NCI-H345 (cell line): ENCODE results near the gene C9orf78.

Experiments
- DNase-seq: peaks from one replicate; lab custom pipeline; 2025; lab: John Stamatoyannopoulos, UW

The C9orf78 gene

GRCh38 chr9:129839324-129840023 lies 4.4 kb upstream of the C9orf78 start:
- DNase-seq, result no peak

DNA sequence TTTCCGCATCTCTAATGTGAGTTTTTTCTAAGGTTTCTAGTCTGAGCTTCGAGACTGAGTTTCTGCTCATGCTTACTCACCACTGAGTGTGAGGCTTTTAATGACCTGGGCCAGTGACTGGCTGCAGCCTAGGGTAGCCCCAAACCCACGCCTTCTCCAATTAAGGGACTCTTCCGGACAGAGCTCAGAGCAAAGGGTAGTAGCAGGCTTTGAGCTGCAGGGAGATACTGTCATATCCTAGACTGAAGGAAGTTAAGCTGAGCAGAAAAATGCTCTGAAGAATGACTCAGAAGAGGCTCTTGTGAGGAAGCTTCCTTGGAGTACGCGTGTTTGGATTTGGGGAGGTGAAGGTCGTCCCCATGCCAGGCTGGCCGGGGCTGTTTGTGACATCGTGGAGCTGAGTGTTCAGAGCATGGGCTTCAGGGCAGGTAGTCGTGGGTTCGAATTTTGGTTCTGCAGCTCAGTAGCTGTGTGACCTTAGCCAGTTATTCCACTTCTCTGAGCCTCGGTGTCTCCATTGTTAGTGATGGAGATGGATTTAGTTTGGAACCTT lies 3.7 kb upstream of the C9orf78 start:
- no peak for DNase-seq

- DNase-seq, result no peak
Observed at GRCh38 chr9:129836311-129837007, 1.4 kb upstream of the C9orf78 start.

DNA sequence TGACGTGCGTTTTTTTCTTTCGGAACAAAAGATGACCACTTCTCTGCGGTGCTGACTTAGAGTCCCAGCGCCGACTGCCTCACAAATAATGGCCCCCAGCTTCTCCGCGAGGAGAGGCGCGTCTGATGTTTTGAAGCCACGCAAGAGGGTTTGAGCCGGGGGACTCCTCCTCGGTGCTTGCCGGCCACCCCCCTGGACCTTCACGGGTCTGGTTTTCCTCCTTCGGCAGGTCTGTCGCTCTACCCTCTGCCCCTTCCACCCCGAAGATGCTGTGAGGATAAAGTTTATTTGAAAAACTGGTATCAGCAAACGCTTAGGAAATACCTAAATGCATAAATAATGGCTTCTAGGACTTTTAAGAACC lies 767 bp upstream of the C9orf78 start:
- no peak for DNase-seq

- DNase-seq, result no peak
Observed at GRCh38 chr9:129834489-129835127, 467 bp downstream of the C9orf78 start.

DNA sequence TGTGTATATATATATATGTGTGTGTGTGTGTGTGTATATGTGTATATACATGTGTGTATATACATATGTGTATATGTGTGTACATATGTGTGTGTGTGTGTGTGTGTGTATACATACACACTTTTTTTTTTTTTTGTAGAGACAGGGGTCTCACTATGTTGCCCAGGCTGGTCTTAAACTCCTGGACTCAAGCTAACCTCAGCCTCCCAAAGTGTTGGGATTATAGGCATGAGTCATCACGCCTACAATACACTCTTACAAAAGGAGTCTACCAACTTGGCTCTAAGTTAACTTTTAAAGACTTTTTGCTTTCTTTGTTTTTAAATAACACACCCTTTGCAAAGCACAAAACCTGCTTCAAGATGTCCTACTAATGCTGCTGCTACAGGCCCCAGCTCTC lies 2.1 kb downstream of the C9orf78 start:
- DNase-seq, result no peak

DNA sequence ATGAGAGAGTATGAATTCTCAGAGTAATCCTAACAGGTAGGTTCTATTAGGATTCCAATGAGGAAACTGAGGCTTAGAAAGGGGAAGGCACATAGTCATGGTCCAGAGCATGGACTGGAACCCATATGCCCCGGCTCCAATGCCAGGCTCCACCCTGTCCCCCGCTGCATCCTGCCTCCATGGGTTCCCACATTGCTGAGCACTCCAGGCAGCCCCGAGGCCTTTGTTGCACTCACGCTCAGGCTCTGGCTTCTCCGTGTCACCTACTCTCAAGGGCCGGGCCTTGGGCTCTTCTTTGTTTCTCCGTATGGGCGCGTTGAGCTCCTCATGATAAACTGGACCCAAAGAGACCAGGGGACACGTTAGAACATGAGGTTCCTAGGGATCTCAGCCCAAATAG lies 6.1 kb downstream of the C9orf78 start:
- DNase-seq, result no peak

DNA sequence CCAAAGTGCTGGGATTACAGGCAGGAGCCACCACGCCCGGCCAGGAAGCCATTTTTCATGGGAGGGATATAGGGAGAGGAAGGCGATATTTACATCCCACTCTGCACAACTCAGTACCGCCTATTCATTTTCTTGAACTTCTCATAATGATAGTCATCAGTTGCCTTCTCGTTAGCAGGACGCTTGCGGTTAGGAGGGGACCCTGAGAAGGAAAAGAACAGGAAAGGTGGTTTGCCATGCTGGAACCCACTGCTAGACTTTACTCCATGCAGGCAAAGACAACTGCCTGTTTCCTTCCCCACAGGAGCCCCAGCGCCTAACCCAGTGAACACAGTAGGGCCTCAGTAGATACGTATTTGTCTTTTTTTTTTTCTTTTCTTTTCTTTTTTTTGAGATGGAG lies 7.0 kb downstream of the C9orf78 start:
- DNase-seq, result no peak

GRCh38 chr9:129826759-129827158 lies 8.3 kb downstream of the C9orf78 start:
- DNase-seq, result no peak

GRCh38 chr9:129826344-129826743 lies 8.7 kb downstream of the C9orf78 start:
- DNase-seq, result no peak

DNA sequence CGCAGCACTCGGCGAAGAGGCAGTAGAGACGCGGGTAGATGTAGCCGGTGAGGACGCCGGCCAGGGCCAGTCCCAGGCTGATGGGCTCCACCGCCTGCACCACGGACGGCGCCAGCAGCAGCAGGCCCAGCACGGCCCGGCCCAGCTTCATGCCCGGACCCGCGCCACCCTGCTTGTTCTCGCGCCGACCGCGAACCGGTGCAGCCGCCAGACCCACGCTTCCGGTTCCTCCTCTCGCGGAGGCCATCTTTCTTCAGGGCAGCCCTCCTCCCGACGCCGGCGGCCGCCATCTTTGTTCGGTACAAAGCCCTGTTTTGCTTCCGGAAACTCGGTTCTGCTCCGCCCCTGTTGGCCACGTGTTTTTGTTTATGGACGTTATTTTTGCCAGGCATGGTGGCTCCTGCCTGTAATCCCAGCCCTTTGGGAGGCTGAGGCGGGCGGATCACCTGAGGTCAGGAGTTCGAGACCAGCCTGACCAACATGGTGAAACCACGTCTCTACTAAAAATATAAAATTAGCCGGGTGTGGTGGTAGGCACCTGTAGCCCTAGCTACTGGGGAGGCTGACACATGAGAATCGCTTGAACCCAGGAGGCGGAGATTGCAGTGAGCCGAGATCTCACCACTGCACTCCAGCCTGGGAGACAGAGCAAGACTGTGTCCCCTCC lies 11.0 kb downstream of the C9orf78 start, which contains the start of gene TOR1A:
TOR1A (minus strand) TSS at position 202 of the 667 bp plus-strand sequence; CDS start at position 151, 51 bp downstream.
- DNase-seq, result peak; percentile 91

DNA sequence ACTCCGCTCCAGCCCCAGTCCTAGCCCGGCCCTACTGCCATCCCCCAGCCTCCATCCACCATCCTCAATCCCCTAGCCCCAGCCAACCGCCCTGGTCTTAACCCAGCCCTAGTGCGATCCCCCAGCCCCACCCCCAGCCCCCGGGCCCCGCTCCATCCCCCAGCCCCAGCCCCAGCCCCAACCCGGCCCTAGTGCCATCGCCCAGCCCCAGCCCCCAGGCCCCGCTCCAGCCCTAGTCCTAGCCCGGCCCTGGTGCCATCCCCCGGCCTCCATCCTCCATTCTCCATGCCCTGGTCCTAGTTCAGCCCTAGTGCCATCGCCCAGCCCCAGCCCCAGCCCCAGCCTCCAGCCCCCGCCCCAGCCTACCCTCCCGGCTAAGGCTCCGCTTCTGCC lies 11.5 kb downstream of the C9orf78 start:
- no peak for DNase-seq

- no peak for DNase-seq
Observed at GRCh38 chr9:129822898-129823541, 12.1 kb downstream of the C9orf78 start.

GRCh38 chr9:129816501-129817435 lies 18.3 kb downstream of the C9orf78 start:
- no peak for DNase-seq

- DNase-seq, result no peak
Observed at GRCh38 chr9:129815278-129815677, 19.8 kb downstream of the C9orf78 start.

- no peak for DNase-seq
Observed at GRCh38 chr9:129814432-129815223, 20.4 kb downstream of the C9orf78 start.

DNA sequence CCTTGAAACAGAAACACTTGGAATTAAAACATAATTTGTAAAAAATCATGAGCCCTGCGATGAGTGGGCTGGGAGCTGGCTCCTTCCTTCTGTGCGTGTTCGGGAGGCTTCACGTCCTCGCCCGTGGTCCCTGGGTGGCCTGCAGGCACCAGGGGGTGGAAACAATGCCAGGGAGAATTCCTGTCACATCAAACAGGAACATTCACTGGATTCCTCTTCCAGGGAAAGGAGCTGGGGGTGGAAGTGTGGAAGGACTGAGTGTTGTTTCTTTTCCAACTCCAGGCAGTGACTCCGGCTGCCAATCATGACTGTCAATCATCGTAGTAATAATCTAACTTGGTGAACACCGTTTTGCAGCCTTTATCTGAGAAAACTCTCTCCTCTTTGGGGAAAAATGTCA lies 21.4 kb downstream of the C9orf78 start:
- DNase-seq, result no peak

GRCh38 chr9:129812385-129812784 lies 22.7 kb downstream of the C9orf78 start:
- DNase-seq, result no peak

DNA sequence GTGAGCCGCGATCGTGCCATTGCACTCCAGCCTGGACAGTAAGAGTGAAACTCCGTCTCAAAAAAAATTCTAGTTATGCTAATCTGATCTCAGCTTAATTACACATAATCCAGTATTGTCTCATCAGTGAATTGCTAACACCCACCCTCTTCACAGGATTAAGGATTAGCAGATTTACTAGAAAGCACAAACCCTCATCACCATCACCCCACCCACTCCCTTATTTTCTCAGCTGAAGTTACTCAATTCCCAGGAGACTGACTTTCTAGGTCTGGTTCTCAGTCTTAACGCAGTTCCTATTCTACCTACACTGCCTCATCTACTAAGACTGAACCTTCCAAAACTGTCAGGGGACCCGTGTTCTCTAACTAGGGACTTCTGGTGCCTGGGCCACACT lies 23.1 kb downstream of the C9orf78 start:
- DNase-seq, result no peak

DNA sequence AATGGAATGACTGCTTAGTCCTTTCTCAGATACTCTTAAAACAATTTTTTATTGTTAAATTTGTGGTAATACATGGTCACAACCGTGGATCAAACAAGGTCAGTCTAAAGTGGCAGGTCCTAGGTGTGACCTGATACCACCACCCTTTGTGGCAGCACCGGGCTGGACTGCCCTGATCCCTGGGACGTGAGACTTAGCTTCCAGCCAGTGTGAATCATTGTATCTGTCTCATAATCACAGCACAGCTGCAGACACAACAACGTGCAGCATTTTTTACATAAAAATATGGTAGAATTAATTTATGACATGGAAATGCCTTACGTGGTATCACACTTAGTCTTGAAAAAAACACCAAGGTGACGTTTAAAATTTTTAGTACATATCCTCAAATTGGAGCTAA lies 24.3 kb downstream of the C9orf78 start:
- DNase-seq, result no peak
